ENCODE data around the gene PPP4C.
A peak's percentile ranks its signal among the peaks of the same experiment; 100 is the strongest.

The PPP4C gene

GRCh38 chr16:30091474-30092372 is 15.9 kb downstream of the PPP4C start, which contains the start of gene TBX6:
TSS of gene TBX6 (minus strand) at chr16:30091924. CDS start at chr16:30091193, 731 bp downstream.
- H3K4me1 ChIP-seq (ENCODE audit: control insufficient read depth, insufficient read depth, low read length) = peaks cover 7% of the 10 kb centered on the region
- peak within 1 kb of the TSS; percentile 70 for H3K4me3 ChIP-seq (ENCODE audit: low read depth, low read length)
- H3K9ac ChIP-seq (ENCODE audit: low read depth, low read length) = peak within 1 kb of the TSS; percentile 34; the same call in 1 of the 2 replicates
- H3K9me3 ChIP-seq (ENCODE audit: control insufficient read depth, insufficient read depth, low read length) = peaks cover 2% of the 10 kb centered on the region
- peaks cover 10% of the 10 kb centered on the region; the same call in 1 of the 2 replicates for H3K36me3 ChIP-seq (ENCODE audit: control insufficient read depth, insufficient read depth, low read length)
- no peaks in the 10 kb centered on the region for H3K27me3 ChIP-seq (ENCODE audit: control insufficient read depth, insufficient read depth, low read length)
- H3K27ac ChIP-seq (ENCODE audit: low read depth, low read length) = peak within 1 kb of the TSS; percentile 72

DNA sequence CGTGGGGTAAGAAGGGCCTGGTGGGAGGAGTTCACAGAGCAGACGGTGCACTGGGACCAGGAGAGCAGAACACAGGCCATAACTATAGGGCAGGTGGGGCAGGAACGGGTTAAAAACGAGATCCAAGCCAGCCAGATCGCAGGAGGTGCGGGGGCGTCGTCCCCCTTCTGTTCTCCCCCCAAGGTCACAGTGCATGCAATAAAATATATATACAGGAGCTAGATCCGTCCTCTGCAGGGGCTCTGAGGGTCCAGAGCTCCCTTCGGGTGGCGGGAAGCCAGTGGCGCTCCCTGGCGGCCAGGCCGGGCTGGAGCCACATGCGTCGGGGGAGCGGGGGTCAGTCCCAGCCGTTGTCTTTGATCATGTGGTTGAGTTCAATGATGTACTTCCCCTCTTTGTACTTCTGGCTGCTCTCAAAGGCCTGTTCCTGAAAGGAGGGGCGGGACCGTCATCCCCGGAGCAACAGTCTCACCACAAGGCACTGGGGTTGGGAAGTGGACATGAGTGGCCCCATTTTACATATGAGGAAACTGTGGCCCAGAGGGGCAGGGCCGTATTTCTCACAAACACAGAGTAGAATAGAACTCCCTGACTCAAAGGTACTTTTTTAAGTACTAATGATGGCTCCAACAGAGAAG is 16.7 kb downstream of the PPP4C start:
- peaks cover 10% of the 10 kb centered on the region; the same call in 1 of the 2 replicates for H3K36me3 ChIP-seq (ENCODE audit: control insufficient read depth, insufficient read depth, low read length)
- no peaks in the 10 kb centered on the region for H3K27me3 ChIP-seq (ENCODE audit: control insufficient read depth, insufficient read depth, low read length)
- peaks cover 7% of the 10 kb centered on the region for H3K4me1 ChIP-seq (ENCODE audit: control insufficient read depth, insufficient read depth, low read length)
- peak overlapping the region; percentile 70 for H3K27ac ChIP-seq (ENCODE audit: low read depth, low read length)
- H3K4me3 ChIP-seq (ENCODE audit: low read depth, low read length) = peak overlapping the region; percentile 70
- H3K9me3 ChIP-seq (ENCODE audit: control insufficient read depth, insufficient read depth, low read length) = peaks cover 10% of the 10 kb centered on the region
- H3K9ac ChIP-seq (ENCODE audit: low read depth, low read length) = peak overlapping the region; percentile 13; the same call in 1 of the 2 replicates

DNA sequence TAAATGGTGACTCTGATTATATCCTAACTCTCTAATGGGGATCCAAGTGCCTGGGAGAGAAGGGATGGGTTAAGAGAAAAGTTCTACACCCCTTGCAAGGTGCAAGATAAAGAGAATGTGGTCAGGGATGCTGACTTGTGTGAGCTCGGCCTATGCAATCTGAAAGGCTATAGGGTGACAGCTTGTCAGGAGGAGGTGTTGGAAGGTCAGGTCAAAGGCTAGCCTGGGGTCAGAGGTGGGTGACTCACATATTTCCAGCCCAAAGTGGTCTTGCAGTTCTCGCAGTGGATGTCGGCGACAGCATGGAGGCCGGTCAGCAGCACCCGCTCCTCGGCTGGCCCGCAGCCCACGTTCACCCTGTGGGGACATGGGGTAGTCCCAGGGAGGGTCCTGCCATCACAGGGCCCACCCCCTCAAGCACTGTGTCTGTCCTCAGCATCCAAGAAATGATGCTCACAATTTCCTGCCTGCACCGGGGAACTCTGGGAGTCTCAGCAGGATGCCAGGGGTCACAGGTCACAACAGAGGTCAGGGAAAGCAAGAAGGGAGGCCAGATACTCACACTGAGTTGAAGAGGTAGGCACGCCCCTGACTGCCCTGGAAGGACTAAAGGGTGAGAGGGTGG is 18.9 kb downstream of the PPP4C start:
- Histone ChIP-seq H3K9ac (ENCODE audit: low read depth, low read length) (no peak overlapping the region), H3K27ac (ENCODE audit: low read depth, low read length) (no peak overlapping the region), H3K4me1 (ENCODE audit: control insufficient read depth, insufficient read depth, low read length) (peaks cover 7% of the 10 kb centered on the region), H3K27me3 (ENCODE audit: control insufficient read depth, insufficient read depth, low read length) (no peaks in the 10 kb centered on the region), H3K36me3 (ENCODE audit: control insufficient read depth, insufficient read depth, low read length) (peaks cover 10% of the 10 kb centered on the region; the same call in 1 of the 2 replicates), H3K4me3 (ENCODE audit: low read depth, low read length) (no peak overlapping the region), H3K9me3 (ENCODE audit: control insufficient read depth, insufficient read depth, low read length) (peaks cover 20% of the 10 kb centered on the region)

GRCh38 chr16:30095166-30096078 is 19.6 kb downstream of the PPP4C start:
- Histone ChIP-seq H3K27me3 (ENCODE audit: control insufficient read depth, insufficient read depth, low read length) (no peaks in the 10 kb centered on the region), H3K27ac (ENCODE audit: low read depth, low read length) (peak overlapping the region; percentile 61), H3K9ac (ENCODE audit: low read depth, low read length) (peak overlapping the region; percentile 37; the same call in 1 of the 2 replicates), H3K9me3 (ENCODE audit: control insufficient read depth, insufficient read depth, low read length) (peaks cover 20% of the 10 kb centered on the region), H3K4me3 (ENCODE audit: low read depth, low read length) (peak overlapping the region; percentile 46), H3K36me3 (ENCODE audit: control insufficient read depth, insufficient read depth, low read length) (peaks cover 10% of the 10 kb centered on the region; the same call in 1 of the 2 replicates), H3K4me1 (ENCODE audit: control insufficient read depth, insufficient read depth, low read length) (peaks cover 7% of the 10 kb centered on the region)

- H3K27me3 ChIP-seq (ENCODE audit: control insufficient read depth, insufficient read depth, low read length) = no peaks in the 10 kb centered on the region
- peaks cover 20% of the 10 kb centered on the region for H3K9me3 ChIP-seq (ENCODE audit: control insufficient read depth, insufficient read depth, low read length)
- H3K27ac ChIP-seq (ENCODE audit: low read depth, low read length) = peak within 1 kb of the TSS; percentile 90
- H3K9ac ChIP-seq (ENCODE audit: low read depth, low read length) = peak within 1 kb of the TSS; percentile 70
- H3K4me3 ChIP-seq (ENCODE audit: low read depth, low read length) = peak within 1 kb of the TSS; percentile 46
- peaks cover 7% of the 10 kb centered on the region for H3K4me1 ChIP-seq (ENCODE audit: control insufficient read depth, insufficient read depth, low read length)
- H3K36me3 ChIP-seq (ENCODE audit: control insufficient read depth, insufficient read depth, low read length) = peaks cover 10% of the 10 kb centered on the region; the same call in 1 of the 2 replicates
Measured at GRCh38 chr16:30096105-30096861, 20.5 kb downstream of the PPP4C start, which contains the start of gene YPEL3. TSS of gene YPEL3 (minus strand) at chr16:30096213. CDS start at chr16:30095482, 731 bp downstream.

- Histone ChIP-seq H3K9me3 (ENCODE audit: control insufficient read depth, insufficient read depth, low read length) (peaks cover 20% of the 10 kb centered on the region), H3K9ac (ENCODE audit: low read depth, low read length) (peak overlapping the region; percentile 70), H3K27me3 (ENCODE audit: control insufficient read depth, insufficient read depth, low read length) (no peaks in the 10 kb centered on the region), H3K27ac (ENCODE audit: low read depth, low read length) (peak overlapping the region; percentile 90), H3K4me1 (ENCODE audit: control insufficient read depth, insufficient read depth, low read length) (peaks cover 7% of the 10 kb centered on the region), H3K36me3 (ENCODE audit: control insufficient read depth, insufficient read depth, low read length) (peaks cover 10% of the 10 kb centered on the region; the same call in 1 of the 2 replicates), H3K4me3 (ENCODE audit: low read depth, low read length) (peak overlapping the region; percentile 45)
Measured at GRCh38 chr16:30096862-30097563, 21.2 kb downstream of the PPP4C start.

GRCh38 chr16:30104090-30104489 is 28.3 kb downstream of the PPP4C start:
- no peak overlapping the region for H3K4me3 ChIP-seq (ENCODE audit: low read depth, low read length)
- no peak overlapping the region for H3K27ac ChIP-seq (ENCODE audit: low read depth, low read length)
- no peaks in the 10 kb centered on the region for H3K4me1 ChIP-seq (ENCODE audit: control insufficient read depth, insufficient read depth, low read length)
- no peak overlapping the region for H3K9ac ChIP-seq (ENCODE audit: low read depth, low read length)
- no peaks in the 10 kb centered on the region for H3K36me3 ChIP-seq (ENCODE audit: control insufficient read depth, insufficient read depth, low read length)
- H3K27me3 ChIP-seq (ENCODE audit: control insufficient read depth, insufficient read depth, low read length) = no peaks in the 10 kb centered on the region
- no peaks in the 10 kb centered on the region for H3K9me3 ChIP-seq (ENCODE audit: control insufficient read depth, insufficient read depth, low read length)

- no peak overlapping the region for H3K27ac ChIP-seq (ENCODE audit: low read depth, low read length)
- H3K9ac ChIP-seq (ENCODE audit: low read depth, low read length) = no peak overlapping the region
Measured at GRCh38 chr16:30104492-30104891, 28.7 kb downstream of the PPP4C start.

GRCh38 chr16:30108059-30108850 is 32.5 kb downstream of the PPP4C start:
- Histone ChIP-seq H3K9ac (ENCODE audit: low read depth, low read length) (no peak overlapping the region), H3K9me3 (ENCODE audit: control insufficient read depth, insufficient read depth, low read length) (no peaks in the 10 kb centered on the region), H3K27me3 (ENCODE audit: control insufficient read depth, insufficient read depth, low read length) (no peaks in the 10 kb centered on the region), H3K36me3 (ENCODE audit: control insufficient read depth, insufficient read depth, low read length) (no peaks in the 10 kb centered on the region), H3K4me3 (ENCODE audit: low read depth, low read length) (no peak overlapping the region), H3K4me1 (ENCODE audit: control insufficient read depth, insufficient read depth, low read length) (no peaks in the 10 kb centered on the region), H3K27ac (ENCODE audit: low read depth, low read length) (no peak overlapping the region)

More at GRCh38 chr16:30104492-30104891, 28.7 kb downstream of the PPP4C start:
- Histone ChIP-seq H3K4me3 (ENCODE audit: low read depth, low read length) (no peak overlapping the region), H3K36me3 (ENCODE audit: control insufficient read depth, insufficient read depth, low read length) (no peaks in the 10 kb centered on the region), H3K4me1 (ENCODE audit: control insufficient read depth, insufficient read depth, low read length) (no peaks in the 10 kb centered on the region), H3K27me3 (ENCODE audit: control insufficient read depth, insufficient read depth, low read length) (no peaks in the 10 kb centered on the region), H3K9me3 (ENCODE audit: control insufficient read depth, insufficient read depth, low read length) (no peaks in the 10 kb centered on the region)
